HG02571 (cell line): Measurements from ENCODE around the gene RGPD4.

ENCODE experiments used
- ATAC-seq: cut with Tn5 transposase; IDR thresholded peaks from one replicate; pipeline ENCODE4 v1.9.1; 2021; ENCODE audit warnings: mild to moderate bottlenecking, moderate library complexity; ENCODE audit not compliant: unreplicated experiment

The RGPD4 gene

DNA sequence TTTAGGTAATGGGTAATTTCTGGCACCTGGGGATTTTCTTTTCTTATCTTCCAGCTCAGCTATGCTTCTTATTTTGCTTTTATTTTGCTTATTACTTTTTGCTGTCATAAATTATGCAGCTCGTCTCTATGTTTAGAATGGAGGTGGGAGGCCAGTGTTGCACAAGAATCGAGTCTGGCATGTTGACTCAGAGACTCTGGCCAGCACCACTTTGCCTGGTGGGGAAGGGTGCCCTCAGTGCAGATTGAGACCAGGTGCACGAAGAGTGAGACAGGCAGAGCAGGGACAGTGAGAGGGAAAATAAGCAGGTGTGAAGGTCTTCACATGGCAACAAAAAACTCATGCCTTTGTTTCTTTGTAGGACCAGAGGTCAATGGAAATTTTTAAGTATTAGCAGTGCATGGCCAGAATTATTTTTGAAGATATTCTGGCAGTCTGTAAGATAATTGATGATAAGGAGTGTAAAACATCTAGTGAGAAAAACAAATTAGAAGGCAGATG lies 100.4 kb downstream of the RGPD4 start:
- ATAC-seq: no peak

DNA sequence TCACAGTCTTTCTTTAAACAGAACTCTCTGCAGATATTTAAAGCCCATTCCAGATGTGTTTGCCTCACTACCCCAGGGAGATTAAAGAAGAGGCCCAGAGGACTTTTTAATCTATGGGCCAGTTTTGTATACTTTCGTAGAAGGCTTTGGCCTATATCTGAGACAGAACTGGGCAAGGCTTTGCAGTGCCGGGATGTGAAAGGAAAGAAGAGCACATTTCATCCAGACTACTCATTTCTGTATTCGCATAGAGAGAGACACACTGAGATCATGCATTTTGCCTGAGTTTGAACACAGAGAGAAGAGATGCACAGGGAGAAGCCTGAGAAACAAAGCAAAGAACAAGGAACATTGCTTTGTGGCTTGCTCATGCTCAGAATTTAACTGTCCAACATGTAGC lies 104.7 kb downstream of the RGPD4 start:
- no peak for ATAC-seq

GRCh38 chr2:107932488-107932887 lies 105.8 kb downstream of the RGPD4 start:
- no peak for ATAC-seq

DNA sequence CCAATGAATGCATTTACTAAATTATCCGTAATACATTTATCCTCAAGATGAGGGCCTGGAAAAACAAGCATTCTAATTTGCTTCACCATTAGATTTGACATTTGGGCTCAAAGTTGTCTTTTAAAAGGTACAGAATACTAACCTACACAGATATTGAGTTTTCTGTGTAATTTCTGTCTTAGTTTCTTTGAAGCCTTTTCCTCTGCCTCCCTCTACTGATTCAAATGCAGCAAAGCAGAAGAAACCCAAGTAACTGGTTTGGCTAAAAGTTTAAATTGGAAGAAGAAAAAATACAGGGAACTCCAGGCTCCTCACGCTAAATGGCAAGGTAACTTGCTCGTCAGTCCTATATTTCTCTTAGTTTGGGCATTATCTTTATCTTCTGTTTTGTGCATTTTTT lies 106.3 kb downstream of the RGPD4 start:
- ATAC-seq: no peak

DNA sequence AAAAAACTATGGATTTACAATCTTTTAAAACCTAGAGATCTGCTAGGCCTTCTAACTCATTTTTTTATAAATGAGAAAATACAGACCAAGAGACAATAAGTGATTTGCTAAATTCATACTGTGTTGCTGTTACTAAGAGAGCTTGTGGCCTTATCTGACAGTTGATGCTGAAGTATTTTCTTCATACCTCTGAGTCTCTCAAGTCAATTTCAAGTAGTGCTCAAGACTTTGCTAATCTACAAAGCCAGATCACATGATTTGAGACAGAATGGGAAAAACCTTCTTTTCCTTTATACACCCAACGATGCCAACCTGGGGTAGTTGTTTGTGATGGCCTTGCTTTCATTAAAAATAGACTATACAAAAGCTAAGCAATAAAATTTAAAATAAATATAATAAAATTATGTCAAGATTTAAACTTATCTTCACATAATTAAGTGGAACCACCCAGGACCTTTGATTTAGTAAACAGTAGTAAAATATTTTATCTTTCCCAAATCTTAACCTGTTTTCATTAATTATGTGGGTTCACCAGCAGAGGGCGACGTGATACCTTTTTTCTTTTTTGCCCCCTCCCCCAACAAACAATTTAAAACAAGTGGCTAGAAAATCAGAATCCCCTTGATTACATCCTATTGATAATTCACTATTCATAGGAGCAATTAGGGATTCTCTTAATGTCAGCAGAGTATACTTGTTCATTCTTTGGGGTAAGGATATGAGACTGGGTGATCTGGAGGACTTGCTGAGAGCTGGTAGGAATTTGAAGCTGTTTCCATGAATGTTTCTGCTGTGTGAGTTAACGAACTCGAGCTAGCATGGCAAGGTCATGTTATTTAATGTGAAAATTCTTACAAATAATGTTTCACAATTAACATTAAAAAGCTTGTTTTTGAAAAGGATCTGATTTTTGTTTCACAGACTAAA lies 110.0 kb downstream of the RGPD4 start:
- ATAC-seq: no peak
